ENCODE results near the gene GPC6. TPM values are rescaled to one million over a fixed set of nuclear protein-coding genes. Genes with fewer than 3 reads are reported as not detected.

GPC6 gene
- polyA plus RNA-seq, 2 donors, result 0.16 to 0.22 TPM

- Histone ChIP-seq H3K27me3 (ENCODE audit: control insufficient read depth in 1 of 2, insufficient read depth in 2 of 2, low read length in 2 of 2) (no peaks in the 10 kb centered on the region), H3K36me3 (ENCODE audit: control insufficient read depth in 2 of 2, insufficient read depth in 2 of 2, low read length in 1 of 2) (no peaks in the 10 kb centered on the region), H3K4me1 (ENCODE audit: control insufficient read depth in 2 of 2, insufficient read depth in 2 of 2, low read length in 1 of 2) (no peaks in the 10 kb centered on the region), H3K27ac (ENCODE audit: low read depth in 2 of 2, low read length in 1 of 2) (no peak overlapping the region), H3K4me3 (ENCODE audit: low read depth in 1 of 2, low read length in 2 of 2) (no peak overlapping the region), H3K9me3 (ENCODE audit: control insufficient read depth in 2 of 2, insufficient read depth in 1 of 2, low read depth in 1 of 2, low read length in 1 of 2) (no peaks in the 10 kb centered on the region)
- 84 to 87% methylated on average over 3 of the region's 3 CpGs for WGBS, 2 donors
Observed at GRCh38 chr13:93673885-93674284, 447.3 kb downstream of the GPC6 start.

GRCh38 chr13:93674337-93674755 lies 447.7 kb downstream of the GPC6 start:
- no peak overlapping the region for H3K27ac ChIP-seq (ENCODE audit: low read depth in 2 of 2, low read length in 1 of 2)
- no peaks in the 10 kb centered on the region for H3K4me1 ChIP-seq (ENCODE audit: control insufficient read depth in 2 of 2, insufficient read depth in 2 of 2, low read length in 1 of 2)
- H3K27me3 ChIP-seq (ENCODE audit: control insufficient read depth in 1 of 2, insufficient read depth in 2 of 2, low read length in 2 of 2), result no peaks in the 10 kb centered on the region
- H3K36me3 ChIP-seq (ENCODE audit: control insufficient read depth in 2 of 2, insufficient read depth in 2 of 2, low read length in 1 of 2), result no peaks in the 10 kb centered on the region
- no peaks in the 10 kb centered on the region for H3K9me3 ChIP-seq (ENCODE audit: control insufficient read depth in 2 of 2, insufficient read depth in 1 of 2, low read depth in 1 of 2, low read length in 1 of 2)
- 60 to 63% methylated on average over 3 of the region's 3 CpGs for WGBS, 2 donors
- no peak overlapping the region for H3K4me3 ChIP-seq (ENCODE audit: low read depth in 1 of 2, low read length in 2 of 2)

GRCh38 chr13:93680329-93680728 lies 453.7 kb downstream of the GPC6 start:
- H3K4me3 ChIP-seq (ENCODE audit: low read depth in 1 of 2, low read length in 2 of 2), result no peak overlapping the region
- 89 to 95% methylated on average over 2 of the region's 2 CpGs for whole genome bisulfite sequencing, 2 donors
- no peak overlapping the region for H3K27ac ChIP-seq (ENCODE audit: low read depth in 2 of 2, low read length in 1 of 2)
- H3K4me1 ChIP-seq (ENCODE audit: control insufficient read depth in 2 of 2, insufficient read depth in 2 of 2, low read length in 1 of 2), result no peaks in the 10 kb centered on the region
- H3K27me3 ChIP-seq (ENCODE audit: control insufficient read depth in 1 of 2, insufficient read depth in 2 of 2, low read length in 2 of 2), result no peaks in the 10 kb centered on the region
- no peaks in the 10 kb centered on the region for H3K9me3 ChIP-seq (ENCODE audit: control insufficient read depth in 2 of 2, insufficient read depth in 1 of 2, low read depth in 1 of 2, low read length in 1 of 2)
- no peaks in the 10 kb centered on the region for H3K36me3 ChIP-seq (ENCODE audit: control insufficient read depth in 2 of 2, insufficient read depth in 2 of 2, low read length in 1 of 2)

- Histone ChIP-seq H3K9me3 (ENCODE audit: control insufficient read depth in 2 of 2, insufficient read depth in 1 of 2, low read depth in 1 of 2, low read length in 1 of 2) (no peaks in the 10 kb centered on the region), H3K36me3 (ENCODE audit: control insufficient read depth in 2 of 2, insufficient read depth in 2 of 2, low read length in 1 of 2) (no peaks in the 10 kb centered on the region), H3K27me3 (ENCODE audit: control insufficient read depth in 1 of 2, insufficient read depth in 2 of 2, low read length in 2 of 2) (no peaks in the 10 kb centered on the region), H3K4me3 (ENCODE audit: low read depth in 1 of 2, low read length in 2 of 2) (no peak overlapping the region), H3K27ac (ENCODE audit: low read depth in 2 of 2, low read length in 1 of 2) (no peak overlapping the region), H3K4me1 (ENCODE audit: control insufficient read depth in 2 of 2, insufficient read depth in 2 of 2, low read length in 1 of 2) (no peaks in the 10 kb centered on the region)
- 89 to 91% methylated on average over 1 of the region's 1 CpG for WGBS, 2 donors
Observed at GRCh38 chr13:93685900-93686299, 459.3 kb downstream of the GPC6 start.

- Histone ChIP-seq H3K4me3 (ENCODE audit: low read depth in 1 of 2, low read length in 2 of 2) (no peak overlapping the region), H3K27me3 (ENCODE audit: control insufficient read depth in 1 of 2, insufficient read depth in 2 of 2, low read length in 2 of 2) (no peaks in the 10 kb centered on the region), H3K27ac (ENCODE audit: low read depth in 2 of 2, low read length in 1 of 2) (no peak overlapping the region), H3K36me3 (ENCODE audit: control insufficient read depth in 2 of 2, insufficient read depth in 2 of 2, low read length in 1 of 2) (no peaks in the 10 kb centered on the region), H3K9me3 (ENCODE audit: control insufficient read depth in 2 of 2, insufficient read depth in 1 of 2, low read depth in 1 of 2, low read length in 1 of 2) (no peaks in the 10 kb centered on the region), H3K4me1 (ENCODE audit: control insufficient read depth in 2 of 2, insufficient read depth in 2 of 2, low read length in 1 of 2) (no peaks in the 10 kb centered on the region)
Observed at GRCh38 chr13:93686399-93686798, 459.8 kb downstream of the GPC6 start.

- no peaks in the 10 kb centered on the region for H3K36me3 ChIP-seq (ENCODE audit: control insufficient read depth in 2 of 2, insufficient read depth in 2 of 2, low read length in 1 of 2)
- no peaks in the 10 kb centered on the region for H3K4me1 ChIP-seq (ENCODE audit: control insufficient read depth in 2 of 2, insufficient read depth in 2 of 2, low read length in 1 of 2)
- H3K27ac ChIP-seq (ENCODE audit: low read depth in 2 of 2, low read length in 1 of 2), result no peak overlapping the region
- H3K27me3 ChIP-seq (ENCODE audit: control insufficient read depth in 1 of 2, insufficient read depth in 2 of 2, low read length in 2 of 2), result no peaks in the 10 kb centered on the region
- no peaks in the 10 kb centered on the region for H3K9me3 ChIP-seq (ENCODE audit: control insufficient read depth in 2 of 2, insufficient read depth in 1 of 2, low read depth in 1 of 2, low read length in 1 of 2)
- H3K4me3 ChIP-seq (ENCODE audit: low read depth in 1 of 2, low read length in 2 of 2), result no peak overlapping the region
Observed at GRCh38 chr13:93687261-93687660, 460.7 kb downstream of the GPC6 start.

- Histone ChIP-seq H3K9me3 (ENCODE audit: control insufficient read depth in 2 of 2, insufficient read depth in 1 of 2, low read depth in 1 of 2, low read length in 1 of 2) (no peaks in the 10 kb centered on the region), H3K4me3 (ENCODE audit: low read depth in 1 of 2, low read length in 2 of 2) (no peak overlapping the region), H3K27me3 (ENCODE audit: control insufficient read depth in 1 of 2, insufficient read depth in 2 of 2, low read length in 2 of 2) (no peaks in the 10 kb centered on the region), H3K4me1 (ENCODE audit: control insufficient read depth in 2 of 2, insufficient read depth in 2 of 2, low read length in 1 of 2) (no peaks in the 10 kb centered on the region), H3K36me3 (ENCODE audit: control insufficient read depth in 2 of 2, insufficient read depth in 2 of 2, low read length in 1 of 2) (no peaks in the 10 kb centered on the region), H3K27ac (ENCODE audit: low read depth in 2 of 2, low read length in 1 of 2) (no peak overlapping the region)
Observed at GRCh38 chr13:93689333-93689732, 462.7 kb downstream of the GPC6 start.

GRCh38 chr13:93690139-93690538 lies 463.5 kb downstream of the GPC6 start:
- no peaks in the 10 kb centered on the region for H3K9me3 ChIP-seq (ENCODE audit: control insufficient read depth in 2 of 2, insufficient read depth in 1 of 2, low read depth in 1 of 2, low read length in 1 of 2)
- H3K36me3 ChIP-seq (ENCODE audit: control insufficient read depth in 2 of 2, insufficient read depth in 2 of 2, low read length in 1 of 2), result no peaks in the 10 kb centered on the region
- H3K27ac ChIP-seq (ENCODE audit: low read depth in 2 of 2, low read length in 1 of 2), result no peak overlapping the region
- H3K4me1 ChIP-seq (ENCODE audit: control insufficient read depth in 2 of 2, insufficient read depth in 2 of 2, low read length in 1 of 2), result no peaks in the 10 kb centered on the region
- no peak overlapping the region for H3K4me3 ChIP-seq (ENCODE audit: low read depth in 1 of 2, low read length in 2 of 2)
- H3K27me3 ChIP-seq (ENCODE audit: control insufficient read depth in 1 of 2, insufficient read depth in 2 of 2, low read length in 2 of 2), result no peaks in the 10 kb centered on the region
- 39 to 70% methylated on average over 1 of the region's 1 CpG for WGBS, 2 donors

- no peaks in the 10 kb centered on the region for H3K9me3 ChIP-seq (ENCODE audit: control insufficient read depth in 2 of 2, insufficient read depth in 1 of 2, low read depth in 1 of 2, low read length in 1 of 2)
- H3K36me3 ChIP-seq (ENCODE audit: control insufficient read depth in 2 of 2, insufficient read depth in 2 of 2, low read length in 1 of 2), result no peaks in the 10 kb centered on the region
- H3K27ac ChIP-seq (ENCODE audit: low read depth in 2 of 2, low read length in 1 of 2), result no peak overlapping the region
- H3K27me3 ChIP-seq (ENCODE audit: control insufficient read depth in 1 of 2, insufficient read depth in 2 of 2, low read length in 2 of 2), result no peaks in the 10 kb centered on the region
- H3K4me1 ChIP-seq (ENCODE audit: control insufficient read depth in 2 of 2, insufficient read depth in 2 of 2, low read length in 1 of 2), result no peaks in the 10 kb centered on the region
- H3K4me3 ChIP-seq (ENCODE audit: low read depth in 1 of 2, low read length in 2 of 2), result no peak overlapping the region
- WGBS, 2 donors, result 64 to 72% methylated on average over 5 of the region's 5 CpGs
Observed at GRCh38 chr13:93698016-93698613, 471.5 kb downstream of the GPC6 start.

GRCh38 chr13:93700115-93700514 lies 473.5 kb downstream of the GPC6 start:
- Histone ChIP-seq H3K4me3 (ENCODE audit: low read depth in 1 of 2, low read length in 2 of 2) (no peak overlapping the region), H3K27ac (ENCODE audit: low read depth in 2 of 2, low read length in 1 of 2) (no peak overlapping the region), H3K4me1 (ENCODE audit: control insufficient read depth in 2 of 2, insufficient read depth in 2 of 2, low read length in 1 of 2) (no peaks in the 10 kb centered on the region), H3K27me3 (ENCODE audit: control insufficient read depth in 1 of 2, insufficient read depth in 2 of 2, low read length in 2 of 2) (no peaks in the 10 kb centered on the region), H3K9me3 (ENCODE audit: control insufficient read depth in 2 of 2, insufficient read depth in 1 of 2, low read depth in 1 of 2, low read length in 1 of 2) (no peaks in the 10 kb centered on the region), H3K36me3 (ENCODE audit: control insufficient read depth in 2 of 2, insufficient read depth in 2 of 2, low read length in 1 of 2) (no peaks in the 10 kb centered on the region)
- 76 to 86% methylated on average over 1 of the region's 1 CpG for WGBS, 2 donors
